GM18526 (cell line): ENCODE measurements around the gene DPYD.

Source experiments
- POLR2A ChIP-seq: IDR thresholded peaks from 3 replicates; pipeline ENCODE4 v1.6.1; 2011; ENCODE audit not compliant: insufficient read length; ENCODE audit errors: extremely low read depth

Gene DPYD

GRCh38 chr1:97919585-97920261 is 1.1 kb downstream of the DPYD start:
- no peak for TF ChIP-seq POLR2A

- TF ChIP-seq POLR2A = no peak
Measured at GRCh38 chr1:97918961-97919360, 1.9 kb downstream of the DPYD start.

GRCh38 chr1:97913506-97914139 is 7.2 kb downstream of the DPYD start:
- no peak for TF ChIP-seq POLR2A

- no peak for TF ChIP-seq POLR2A
Measured at GRCh38 chr1:97911266-97912215, 9.3 kb downstream of the DPYD start.

- TF ChIP-seq POLR2A = no peak
Measured at GRCh38 chr1:97909266-97909665, 11.6 kb downstream of the DPYD start.

GRCh38 chr1:97907886-97908285 is 12.9 kb downstream of the DPYD start:
- TF ChIP-seq POLR2A = no peak

GRCh38 chr1:97906567-97907241 is 14.1 kb downstream of the DPYD start:
- TF ChIP-seq POLR2A = no peak

- TF ChIP-seq POLR2A = no peak
Measured at GRCh38 chr1:97905141-97905940, 15.5 kb downstream of the DPYD start.

- TF ChIP-seq POLR2A = no peak
Measured at GRCh38 chr1:97904534-97904933, 16.3 kb downstream of the DPYD start.

GRCh38 chr1:97903626-97904025 is 17.2 kb downstream of the DPYD start:
- TF ChIP-seq POLR2A = no peak

GRCh38 chr1:97902067-97902466 is 18.8 kb downstream of the DPYD start:
- TF ChIP-seq POLR2A = no peak

GRCh38 chr1:97901017-97901658 is 19.7 kb downstream of the DPYD start:
- TF ChIP-seq POLR2A = no peak

GRCh38 chr1:97898948-97899347 is 21.9 kb downstream of the DPYD start:
- no peak for TF ChIP-seq POLR2A

GRCh38 chr1:97895278-97895677 is 25.6 kb downstream of the DPYD start:
- TF ChIP-seq POLR2A = no peak
